HepG2 (cell line): ENCODE results near the gene NAP1L1. TPM values are rescaled to one million over a fixed set of nuclear protein-coding genes. Genes with fewer than 3 reads are reported as not detected.

Experiments
- ASH2L ChIP-seq: fragments of 300-600, 200-600 bp; sonication (generic); IDR thresholded peaks from 2 replicates; pipeline ENCODE4 v1.7.0; 2017; ENCODE audit warnings: low read depth, mild to moderate bottlenecking, moderate library complexity, mixed read lengths, low read length; ENCODE audit not compliant: insufficient read length
- FOXA1 ChIP-seq, 2 experiments: fragments of 450-650 bp in 1 of 2; sonication (generic) in 1 of 2; formaldehyde crosslinking in 1 of 2; IDR thresholded peaks; 2 replicates each; pipeline versions ENCODE4 v1.4.0 to v1.6.1; 2016 to 2020; ENCODE audit warnings: missing genetic modification reagents in 1 of 2
- HINFP ChIP-seq: sonication (generic); formaldehyde crosslinking; IDR thresholded peaks from 2 replicates; pipeline ENCODE4 v1.4.0; 2020; ENCODE audit warnings: low read depth, mild to moderate bottlenecking, missing genetic modification reagents
- HNRNPLL ChIP-seq: fragments of 200-400 bp; formaldehyde crosslinking; IDR thresholded peaks from 2 replicates; pipeline ENCODE4 v1.6.1; 2017; ENCODE audit warnings: mild to moderate bottlenecking, low read depth, low read length; ENCODE audit not compliant: poor library complexity, severe bottlenecking
- KAT8 ChIP-seq: IDR thresholded peaks from 2 replicates; pipeline ENCODE4 v1.6.1; 2016; ENCODE audit warnings: missing genetic modification reagents, missing compliant biosample characterization
- KLF6 ChIP-seq: IDR thresholded peaks from 2 replicates; pipeline ENCODE4 v1.8.0; 2016; ENCODE audit warnings: missing biosample characterization, missing genetic modification reagents
- KMT2A ChIP-seq: sonication (generic); formaldehyde crosslinking; IDR thresholded peaks from 2 replicates; pipeline ENCODE4 v1.4.0; 2020; ENCODE audit warnings: missing genetic modification reagents
- NKX3-1 ChIP-seq: sonication (generic); formaldehyde crosslinking; IDR thresholded peaks from 2 replicates; pipeline ENCODE4 v1.5.0; 2020; ENCODE audit warnings: missing genetic modification reagents
- NPAS2 ChIP-seq: sonication (generic); formaldehyde crosslinking; IDR thresholded peaks from 2 replicates; pipeline ENCODE4 v1.8.0; 2022; ENCODE audit warnings: mild to moderate bottlenecking, missing genetic modification reagents, borderline replicate concordance
- REL ChIP-seq: sonication (generic); formaldehyde crosslinking; conservative IDR thresholded peaks from 2 replicates; pipeline ENCODE4 v1.8.0; 2022; ENCODE audit warnings: mild to moderate bottlenecking, missing genetic modification reagents, moderate library complexity
- SMARCE1 ChIP-seq: fragments of 450-650 bp; IDR thresholded peaks from 2 replicates; pipeline ENCODE4 v1.6.1; 2017; ENCODE audit warnings: borderline replicate concordance
- U2AF1 ChIP-seq: fragments of 200-400 bp; formaldehyde crosslinking; optimal IDR thresholded peaks from 2 replicates; pipeline ENCODE3; 2017; ENCODE audit warnings: mild to moderate bottlenecking, low read depth, low read length
- ZNF7 ChIP-seq: IDR thresholded peaks from 2 replicates; pipeline ENCODE4 v1.6.1; 2016; ENCODE audit warnings: missing biosample characterization, missing genetic modification reagents
- ZSCAN29 ChIP-seq: sonication (generic); formaldehyde crosslinking; conservative IDR thresholded peaks from 2 replicates; pipeline ENCODE4 v1.4.0; 2020; ENCODE audit warnings: mild to moderate bottlenecking, missing genetic modification reagents
- polyA plus RNA-seq, 8 experiments: library from polyadenylated mRNA; depleted of rRNA in 3 of 8; stranded (reverse) in 7 of 8; unstranded in 1 of 8; fragments of >200 nt; fragmentation: Illumina TruSeq in 4 of 8; extraction: Trizol in 4 of 8; gene quantifications; 2 replicates each; pipeline versions ENCODE4 v1.2.1 to v1.2.3, GENCODE V29; 2011 to 2016; ENCODE audit warnings: low read depth in 4 of 8, missing spikeins in 1 of 8, mixed read lengths in 1 of 8; ENCODE audit not compliant: insufficient read depth in 1 of 8
- total RNA-seq, 5 experiments: library from RNA; depleted of rRNA; stranded (reverse); fragments of >200 nt; fragmentation: Illumina TruSeq; extraction: Trizol; gene quantifications; 2 replicates each; pipeline ENCODE4 v1.2.3, GENCODE V29; 2016; ENCODE audit warnings: low read depth in 1 of 5
- TF ChIP-seq, protein P1 (sequence below), 2 experiments: sonication (generic) in 1 of 2; formaldehyde crosslinking in 1 of 2; IDR thresholded peaks; 2 replicates each; pipeline versions ENCODE4 v1.4.0 to v1.6.1; 2018 to 2020; ENCODE audit warnings: missing genetic modification reagents in 2 of 2, borderline replicate concordance in 1 of 2, low read depth in 1 of 2, mild to moderate bottlenecking in 1 of 2, missing biosample characterization in 1 of 2
- TF ChIP-seq, protein P2 (sequence below): sonication (generic); formaldehyde crosslinking; IDR thresholded peaks from 2 replicates; pipeline ENCODE4 v1.4.0; 2020; ENCODE audit warnings: missing genetic modification reagents
- TF ChIP-seq, protein P3 (sequence below): sonication (generic); formaldehyde crosslinking; IDR thresholded peaks from 2 replicates; pipeline ENCODE4 v1.5.0; 2020; ENCODE audit warnings: missing genetic modification reagents, mild to moderate bottlenecking, borderline replicate concordance
- TF ChIP-seq, protein P4 (sequence below): IDR thresholded peaks from 2 replicates; pipeline ENCODE4 v1.6.1; 2016
- TF ChIP-seq, protein P5 (sequence below): sonication (generic); formaldehyde crosslinking; IDR thresholded peaks from 2 replicates; pipeline ENCODE4 v1.5.0; 2020; ENCODE audit warnings: missing genetic modification reagents
- TF ChIP-seq, protein P6 (sequence below): sonication (generic); formaldehyde crosslinking; IDR thresholded peaks from 2 replicates; pipeline ENCODE4 v1.4.0; 2020; ENCODE audit warnings: mild to moderate bottlenecking, missing genetic modification reagents

Gene NAP1L1
- total and polyA plus RNA-seq, 2 of the 13 experiments (the other 11 are each of a cell fraction or from before 2014, with no cell fraction given), result 207 to 309 TPM

DNA sequence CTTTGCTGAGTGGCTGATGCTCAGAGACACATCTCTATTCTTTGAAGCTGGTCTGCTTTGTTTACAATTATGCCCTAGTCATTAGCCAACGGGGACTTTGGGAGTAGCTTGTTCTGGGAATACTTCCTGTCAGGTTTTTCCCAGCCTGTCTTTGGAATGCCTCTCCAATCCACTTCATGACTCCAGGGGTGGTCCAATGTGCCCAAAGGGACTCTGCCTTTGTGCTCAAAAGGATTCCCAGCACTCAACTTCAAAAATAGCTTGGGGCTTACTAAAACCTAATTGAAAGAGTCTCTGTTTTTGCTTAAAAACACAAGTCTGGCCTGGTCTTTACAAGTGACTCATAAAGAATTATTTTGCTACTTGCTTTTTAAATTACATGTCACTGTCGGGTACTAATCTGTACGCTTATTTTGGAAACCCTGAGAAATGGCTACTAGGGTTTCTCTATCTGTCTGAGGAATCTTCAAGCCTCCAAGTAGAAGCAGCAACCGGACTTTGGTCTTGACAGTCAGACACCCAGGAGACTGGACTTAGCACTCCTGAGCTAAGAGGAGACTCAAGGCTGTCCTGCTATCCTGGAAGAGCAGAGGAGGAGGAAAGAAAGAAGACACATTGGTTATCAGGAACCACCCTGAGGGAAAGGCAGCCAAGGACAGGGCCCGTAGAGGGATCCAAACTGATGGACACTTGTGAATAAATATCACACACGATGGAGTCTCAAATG lies 73.6 kb downstream of the NAP1L1 start (continued):
- TF ChIP-seq FOXA1 (IDR thresholded peaks at IDR 0.05), result no peak
- TF ChIP-seq FOXA1 (CRISPR knock-in tag; IDR thresholded peaks at IDR 0.05), result peak; percentile 51
- TF ChIP-seq SMARCE1, result no peak
- no peak for TF ChIP-seq KMT2A (CRISPR knock-in tag)
- TF ChIP-seq ZNF7 (CRISPR knock-in tag), result no peak
- TF ChIP-seq NKX3-1 (CRISPR knock-in tag), result no peak
- TF ChIP-seq, protein P1, sequence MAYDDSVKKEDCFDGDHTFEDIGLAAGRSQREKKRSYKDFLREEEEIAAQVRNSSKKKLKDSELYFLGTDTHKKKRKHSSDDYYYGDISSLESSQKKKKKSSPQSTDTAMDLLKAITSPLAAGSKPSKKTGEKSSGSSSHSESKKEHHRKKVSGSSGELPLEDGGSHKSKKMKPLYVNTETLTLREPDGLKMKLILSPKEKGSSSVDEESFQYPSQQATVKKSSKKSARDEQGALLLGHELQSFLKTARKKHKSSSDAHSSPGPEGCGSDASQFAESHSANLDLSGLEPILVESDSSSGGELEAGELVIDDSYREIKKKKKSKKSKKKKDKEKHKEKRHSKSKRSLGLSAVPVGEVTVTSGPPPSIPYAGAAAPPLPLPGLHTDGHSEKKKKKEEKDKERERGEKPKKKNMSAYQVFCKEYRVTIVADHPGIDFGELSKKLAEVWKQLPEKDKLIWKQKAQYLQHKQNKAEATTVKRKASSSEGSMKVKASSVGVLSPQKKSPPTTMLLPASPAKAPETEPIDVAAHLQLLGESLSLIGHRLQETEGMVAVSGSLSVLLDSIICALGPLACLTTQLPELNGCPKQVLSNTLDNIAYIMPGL (CRISPR knock-in tag; IDR thresholded peaks at IDR 0.05; ENCODE audit: borderline replicate concordance in 1 of 2, low read depth in 1 of 2), result no peak
- TF ChIP-seq, protein P2, sequence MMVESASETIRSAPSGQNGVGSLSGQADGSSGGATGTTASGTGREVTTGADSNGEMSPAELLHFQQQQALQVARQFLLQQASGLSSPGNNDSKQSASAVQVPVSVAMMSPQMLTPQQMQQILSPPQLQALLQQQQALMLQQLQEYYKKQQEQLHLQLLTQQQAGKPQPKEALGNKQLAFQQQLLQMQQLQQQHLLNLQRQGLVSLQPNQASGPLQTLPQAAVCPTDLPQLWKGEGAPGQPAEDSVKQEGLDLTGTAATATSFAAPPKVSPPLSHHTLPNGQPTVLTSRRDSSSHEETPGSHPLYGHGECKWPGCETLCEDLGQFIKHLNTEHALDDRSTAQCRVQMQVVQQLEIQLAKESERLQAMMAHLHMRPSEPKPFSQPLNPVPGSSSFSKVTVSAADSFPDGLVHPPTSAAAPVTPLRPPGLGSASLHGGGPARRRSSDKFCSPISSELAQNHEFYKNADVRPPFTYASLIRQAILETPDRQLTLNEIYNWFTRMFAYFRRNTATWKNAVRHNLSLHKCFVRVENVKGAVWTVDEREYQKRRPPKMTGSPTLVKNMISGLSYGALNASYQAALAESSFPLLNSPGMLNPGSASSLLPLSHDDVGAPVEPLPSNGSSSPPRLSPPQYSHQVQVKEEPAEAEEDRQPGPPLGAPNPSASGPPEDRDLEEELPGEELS (CRISPR knock-in tag), result peak; percentile 32; the same call in 1 of the 2 replicates
- no peak for TF ChIP-seq HNRNPLL
- no peak for TF ChIP-seq HINFP (CRISPR knock-in tag)
- no peak for TF ChIP-seq ZSCAN29 (CRISPR knock-in tag)
- TF ChIP-seq, protein P3, sequence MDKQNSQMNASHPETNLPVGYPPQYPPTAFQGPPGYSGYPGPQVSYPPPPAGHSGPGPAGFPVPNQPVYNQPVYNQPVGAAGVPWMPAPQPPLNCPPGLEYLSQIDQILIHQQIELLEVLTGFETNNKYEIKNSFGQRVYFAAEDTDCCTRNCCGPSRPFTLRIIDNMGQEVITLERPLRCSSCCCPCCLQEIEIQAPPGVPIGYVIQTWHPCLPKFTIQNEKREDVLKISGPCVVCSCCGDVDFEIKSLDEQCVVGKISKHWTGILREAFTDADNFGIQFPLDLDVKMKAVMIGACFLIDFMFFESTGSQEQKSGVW (CRISPR knock-in tag), result no peak
- no peak for TF ChIP-seq KLF6
- no peak for TF ChIP-seq ASH2L
- TF ChIP-seq, protein P4, sequence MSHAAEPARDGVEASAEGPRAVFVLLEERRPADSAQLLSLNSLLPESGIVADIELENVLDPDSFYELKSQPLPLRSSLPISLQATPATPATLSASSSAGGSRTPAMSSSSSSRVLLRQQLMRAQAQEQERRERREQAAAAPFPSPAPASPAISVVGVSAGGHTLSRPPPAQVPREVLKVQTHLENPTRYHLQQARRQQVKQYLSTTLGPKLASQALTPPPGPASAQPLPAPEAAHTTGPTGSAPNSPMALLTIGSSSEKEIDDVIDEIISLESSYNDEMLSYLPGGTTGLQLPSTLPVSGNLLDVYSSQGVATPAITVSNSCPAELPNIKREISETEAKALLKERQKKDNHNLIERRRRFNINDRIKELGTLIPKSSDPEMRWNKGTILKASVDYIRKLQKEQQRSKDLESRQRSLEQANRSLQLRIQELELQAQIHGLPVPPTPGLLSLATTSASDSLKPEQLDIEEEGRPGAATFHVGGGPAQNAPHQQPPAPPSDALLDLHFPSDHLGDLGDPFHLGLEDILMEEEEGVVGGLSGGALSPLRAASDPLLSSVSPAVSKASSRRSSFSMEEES (CRISPR knock-in tag), result no peak
- no peak for TF ChIP-seq U2AF1
- no peak for TF ChIP-seq REL
- no peak for TF ChIP-seq NPAS2 (CRISPR knock-in tag)
- TF ChIP-seq, protein P5, sequence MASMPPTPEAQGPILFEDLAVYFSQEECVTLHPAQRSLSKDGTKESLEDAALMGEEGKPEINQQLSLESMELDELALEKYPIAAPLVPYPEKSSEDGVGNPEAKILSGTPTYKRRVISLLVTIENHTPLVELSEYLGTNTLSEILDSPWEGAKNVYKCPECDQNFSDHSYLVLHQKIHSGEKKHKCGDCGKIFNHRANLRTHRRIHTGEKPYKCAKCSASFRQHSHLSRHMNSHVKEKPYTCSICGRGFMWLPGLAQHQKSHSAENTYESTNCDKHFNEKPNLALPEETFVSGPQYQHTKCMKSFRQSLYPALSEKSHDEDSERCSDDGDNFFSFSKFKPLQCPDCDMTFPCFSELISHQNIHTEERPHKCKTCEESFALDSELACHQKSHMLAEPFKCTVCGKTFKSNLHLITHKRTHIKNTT (CRISPR knock-in tag), result no peak
- TF ChIP-seq, protein P6, sequence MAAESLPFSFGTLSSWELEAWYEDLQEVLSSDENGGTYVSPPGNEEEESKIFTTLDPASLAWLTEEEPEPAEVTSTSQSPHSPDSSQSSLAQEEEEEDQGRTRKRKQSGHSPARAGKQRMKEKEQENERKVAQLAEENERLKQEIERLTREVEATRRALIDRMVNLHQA (CRISPR knock-in tag), result no peak
- TF ChIP-seq KAT8 (CRISPR knock-in tag), result no peak
